Measurements from ENCODE around the gene SMAD4.

SMAD4 gene

GRCh38 chr18:51012441-51012840 lies 17.6 kb upstream of the SMAD4 start:
- Histone ChIP-seq H3K4me3 (no peak overlapping the region), H3K9me3 (no peaks in the 10 kb centered on the region), H3K27ac (no peak overlapping the region), H3K4me1 (no peaks in the 10 kb centered on the region), H3K36me3 (no peaks in the 10 kb centered on the region), H3K27me3 (no peaks in the 10 kb centered on the region)
- intact Hi-C loops (cut with DNase I; ENCODE audit: low total_unique reads), result no loop called here
- no peak for DNase-seq
- no peak for TF ChIP-seq CTCF (IDR thresholded peaks at IDR 0.05)

GRCh38 chr18:51013259-51013658 lies 16.8 kb upstream of the SMAD4 start:
- no peak for TF ChIP-seq CTCF (IDR thresholded peaks at IDR 0.05)
- no peaks in the 10 kb centered on the region for H3K9me3 ChIP-seq
- no peaks in the 10 kb centered on the region for H3K27me3 ChIP-seq
- DNase-seq, result no peak
- H3K27ac ChIP-seq, result no peak overlapping the region
- no peaks in the 10 kb centered on the region for H3K36me3 ChIP-seq
- H3K4me1 ChIP-seq, result no peaks in the 10 kb centered on the region
- no peak overlapping the region for H3K4me3 ChIP-seq
- intact Hi-C loops (cut with DNase I; ENCODE audit: low total_unique reads), result no loop called here

GRCh38 chr18:51017140-51017879 lies 12.7 kb upstream of the SMAD4 start:
- no peak for DNase-seq
- Histone ChIP-seq H3K27ac (no peak overlapping the region), H3K4me1 (no peaks in the 10 kb centered on the region), H3K9me3 (no peaks in the 10 kb centered on the region), H3K4me3 (no peak overlapping the region), H3K27me3 (no peaks in the 10 kb centered on the region), H3K36me3 (peaks cover 0 to 18% (median 4%) of the 10 kb centered on the region in 3 donors)
- intact Hi-C loops (cut with DNase I; ENCODE audit: low total_unique reads), result no loop called here
- TF ChIP-seq CTCF (IDR thresholded peaks at IDR 0.05), result no peak

- H3K4me1 ChIP-seq, result no peaks in the 10 kb centered on the region
- no peak overlapping the region for H3K4me3 ChIP-seq
- H3K27ac ChIP-seq, result no peak overlapping the region
- no peak for TF ChIP-seq CTCF (IDR thresholded peaks at IDR 0.05)
- no peaks in the 10 kb centered on the region for H3K27me3 ChIP-seq
- no peak for DNase-seq
- no peaks in the 10 kb centered on the region for H3K9me3 ChIP-seq
- intact Hi-C loops (cut with DNase I; ENCODE audit: low total_unique reads), result no loop called here
- H3K36me3 ChIP-seq, result peaks cover 4 to 27% (median 11%) of the 10 kb centered on the region in 3 donors
Observed at GRCh38 chr18:51020536-51020935, 9.5 kb upstream of the SMAD4 start.

GRCh38 chr18:51021226-51021965 lies 8.6 kb upstream of the SMAD4 start:
- Histone ChIP-seq H3K4me3 (no peak overlapping the region), H3K36me3 (peaks cover 4 to 34% (median 11%) of the 10 kb centered on the region in 3 donors), H3K27ac (no peak overlapping the region), H3K27me3 (no peaks in the 10 kb centered on the region), H3K9me3 (no peaks in the 10 kb centered on the region), H3K4me1 (no peaks in the 10 kb centered on the region)
- intact Hi-C loops (cut with DNase I; ENCODE audit: low total_unique reads), result no loop called here
- TF ChIP-seq CTCF (IDR thresholded peaks at IDR 0.05), result no peak
- DNase-seq, result no peak

All from tibial artery (tissue), 4 donors.